Keratinocyte (primary cell): Measurements from ENCODE around the gene AGAP1.

ENCODE experiments used
- CTCF ChIP-seq, 3 experiments: IDR thresholded peaks in 1 of 3; conservative IDR thresholded peaks in 1 of 3; optimal IDR thresholded peaks in 1 of 3; 2 replicates in 2 of 3; 3 replicates in 1 of 3; pipeline versions ENCODE3 to v1.5.1; 2011; ENCODE audit warnings: low read length in 3 of 3, mild to moderate bottlenecking in 3 of 3, moderate library complexity in 2 of 3, control low read depth in 1 of 3, inconsistent platforms in 1 of 3; ENCODE audit not compliant: insufficient read depth in 2 of 3; ENCODE audit errors: extremely low read depth in 1 of 3
- EZH2 ChIP-seq: IDR thresholded peaks from one replicate; pipeline ENCODE4 v1.6.1; 2012; ENCODE audit warnings: inconsistent platforms, mild to moderate bottlenecking, low read length, moderate library complexity

- TF ChIP-seq CTCF (optimal IDR thresholded peaks at IDR 0.05 in 1 of 3, IDR thresholded peaks at IDR 0.05 in 1 of 3, conservative IDR thresholded peaks at IDR 0.05 in 1 of 3; ENCODE audit: extremely low read depth in 1 of 3, insufficient read depth in 2 of 3, low read length in 3 of 3) (no peak), EZH2 (no peak)
Measured at GRCh38 chr2:235979753-235980435, 486.1 kb downstream of the AGAP1 start.
